HG02678 (cell line): Measurements from ENCODE around the gene OBSCN.
"Not testable (repeated sequence)": the region's sequence is repeated elsewhere in the genome, so short reads cannot be mapped to it uniquely, and the experiment has no call there.

ENCODE experiments used
- ATAC-seq: cut with Tn5 transposase; IDR thresholded peaks from one replicate; pipeline ENCODE4 v1.9.1; 2021; ENCODE audit warnings: mild to moderate bottlenecking, moderate library complexity; ENCODE audit not compliant: unreplicated experiment

OBSCN gene

DNA sequence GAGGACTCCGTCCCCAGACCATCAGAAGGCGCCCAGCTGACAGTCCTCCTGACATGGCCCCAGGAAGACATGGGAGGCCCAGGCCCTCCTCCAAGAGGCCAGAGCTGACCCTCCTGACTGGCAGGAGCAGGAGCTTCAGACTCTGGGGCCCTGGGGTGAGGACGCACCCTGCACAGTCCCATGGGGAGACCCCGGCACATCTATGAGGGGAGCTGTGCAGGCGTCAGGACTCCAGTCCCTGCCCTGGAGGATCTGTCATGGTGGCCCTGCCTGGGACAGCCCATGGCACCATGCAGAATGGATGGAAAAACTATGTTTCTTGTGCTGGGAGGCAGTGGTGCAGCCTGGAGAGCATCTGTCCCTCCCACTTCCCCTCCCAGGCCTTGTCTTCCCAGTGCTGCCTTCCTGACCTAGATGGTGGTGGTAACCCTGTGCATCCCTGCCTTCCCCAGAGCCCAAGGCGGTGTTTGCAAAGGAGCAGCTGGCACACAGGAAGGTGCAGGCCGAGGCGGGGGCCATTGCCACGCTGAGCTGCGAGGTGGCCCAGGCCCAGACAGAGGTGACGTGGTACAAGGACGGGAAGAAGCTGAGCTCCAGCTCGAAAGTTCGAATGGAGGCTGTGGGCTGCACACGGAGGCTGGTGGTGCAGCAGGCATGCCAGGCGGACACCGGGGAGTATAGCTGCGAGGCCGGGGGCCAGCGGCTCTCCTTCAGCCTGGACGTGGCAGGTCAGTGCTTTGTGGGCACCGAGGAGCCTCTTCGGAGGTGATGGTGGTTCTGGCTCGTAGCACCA is 41.9 kb downstream of the OBSCN start:
- ATAC-seq = no peak

DNA sequence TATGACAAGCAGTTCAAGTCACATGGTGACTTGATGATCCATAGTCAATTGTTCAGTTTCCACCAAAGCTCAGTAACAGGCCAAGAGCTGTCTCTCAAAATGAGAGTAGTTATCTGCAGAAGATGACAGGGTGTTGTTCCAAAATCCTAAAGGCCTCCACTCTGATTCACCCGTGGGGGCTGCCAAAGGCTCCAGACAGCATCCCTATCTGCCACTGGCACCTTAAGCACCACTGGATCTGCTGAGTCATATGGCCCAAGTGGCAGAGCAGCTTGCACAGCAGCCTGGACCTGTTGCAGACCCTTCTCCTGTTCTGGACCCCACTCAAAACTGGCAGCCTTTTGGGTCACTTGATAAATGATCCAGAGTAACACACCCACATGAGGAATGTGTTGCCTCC is 44.6 kb downstream of the OBSCN start:
- not testable (repeated sequence) for ATAC-seq

DNA sequence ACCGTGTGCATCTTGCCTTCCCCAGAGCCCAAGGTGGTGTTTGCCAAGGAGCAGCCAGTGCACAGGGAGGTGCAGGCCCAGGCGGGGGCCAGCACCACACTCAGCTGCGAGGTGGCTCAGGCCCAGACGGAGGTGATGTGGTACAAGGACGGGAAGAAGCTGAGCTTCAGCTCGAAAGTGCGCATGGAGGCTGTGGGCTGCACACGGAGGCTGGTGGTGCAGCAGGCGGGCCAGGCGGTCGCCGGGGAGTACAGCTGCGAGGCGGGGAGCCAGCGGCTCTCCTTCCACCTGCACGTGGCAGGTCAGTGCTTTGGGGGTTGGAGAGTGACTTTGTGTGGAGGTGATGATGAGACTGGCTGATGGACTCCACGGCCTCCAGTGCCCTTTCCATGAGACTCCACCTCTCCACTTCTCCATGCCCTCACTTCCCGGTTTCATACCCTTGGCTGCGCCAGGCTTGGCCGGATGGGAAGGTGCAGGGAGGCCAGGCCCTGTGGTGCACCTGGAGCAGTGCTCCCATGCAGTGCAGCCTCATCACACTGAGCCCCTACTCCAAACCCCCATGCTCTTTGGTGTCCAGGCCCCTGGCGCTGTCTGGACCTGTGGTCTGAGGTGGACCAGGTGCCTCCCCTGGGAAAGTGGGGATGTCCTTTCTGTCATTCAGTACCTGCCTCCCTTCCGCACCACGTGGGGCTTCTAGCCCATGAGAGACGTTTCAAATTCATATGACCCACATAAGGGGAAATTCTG is 49.0 kb downstream of the OBSCN start:
- no peak for ATAC-seq

DNA sequence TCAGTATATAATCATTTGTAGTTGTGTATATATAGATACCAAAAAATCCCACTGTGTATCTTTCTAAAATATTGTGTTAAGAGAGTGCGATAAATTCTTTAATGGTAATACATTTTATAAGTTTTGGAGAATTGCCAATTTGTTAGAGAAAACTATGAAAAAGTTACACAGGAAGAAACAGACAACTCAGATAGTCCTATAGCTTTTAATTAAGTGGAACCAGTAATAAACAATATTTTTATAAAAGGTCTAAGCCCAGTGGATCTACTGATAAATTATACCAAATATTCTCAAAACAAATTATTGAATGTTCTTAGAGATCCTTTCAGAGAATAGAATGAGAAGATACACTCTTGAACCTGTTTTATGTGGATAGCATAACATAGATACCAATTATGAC is 50.6 kb downstream of the OBSCN start:
- no peak for ATAC-seq

DNA sequence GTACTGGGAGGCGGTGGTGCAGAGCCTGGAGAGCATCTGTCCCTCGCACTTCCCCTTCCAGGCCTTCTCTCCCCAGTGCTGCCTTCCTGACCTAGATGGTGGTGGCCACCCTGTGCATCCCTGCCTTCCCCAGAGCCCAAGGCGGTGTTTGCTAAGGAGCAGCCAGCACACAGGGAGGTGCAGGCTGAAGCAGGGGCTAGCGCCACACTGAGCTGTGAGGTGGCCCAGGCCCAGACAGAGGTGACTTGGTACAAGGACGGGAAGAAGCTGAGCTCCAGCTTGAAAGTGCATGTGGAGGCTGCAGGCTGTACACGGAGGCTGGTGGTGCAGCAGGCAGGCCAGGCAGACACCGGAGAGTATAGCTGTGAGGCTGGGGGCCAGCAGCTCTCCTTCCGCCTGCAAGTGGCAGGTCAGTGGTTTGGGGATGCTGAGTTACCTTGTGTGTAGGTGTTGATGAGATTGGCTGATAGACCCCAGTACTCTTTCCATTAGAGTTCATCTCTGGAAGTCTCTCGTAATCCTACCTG is 51.6 kb downstream of the OBSCN start:
- no peak for ATAC-seq

DNA sequence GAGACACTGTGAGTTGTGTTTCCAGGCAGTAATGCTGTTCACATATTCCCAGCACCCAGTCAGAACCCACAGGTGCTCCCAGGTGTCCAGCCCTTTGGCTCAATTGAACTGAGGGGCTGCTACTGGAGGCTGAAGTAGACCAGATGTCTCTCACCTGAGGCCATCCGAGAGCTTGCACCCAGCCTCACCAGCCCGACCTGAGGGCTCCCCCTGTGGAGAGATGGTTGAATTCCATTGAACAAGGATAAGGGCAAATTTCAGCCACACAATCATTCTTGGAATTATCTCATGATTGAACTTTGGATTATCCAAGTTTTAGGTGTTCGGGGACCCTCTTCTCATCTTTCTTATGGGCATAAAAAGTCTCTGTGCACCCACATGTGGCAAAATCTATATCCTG is 52.1 kb downstream of the OBSCN start:
- no peak for ATAC-seq

DNA sequence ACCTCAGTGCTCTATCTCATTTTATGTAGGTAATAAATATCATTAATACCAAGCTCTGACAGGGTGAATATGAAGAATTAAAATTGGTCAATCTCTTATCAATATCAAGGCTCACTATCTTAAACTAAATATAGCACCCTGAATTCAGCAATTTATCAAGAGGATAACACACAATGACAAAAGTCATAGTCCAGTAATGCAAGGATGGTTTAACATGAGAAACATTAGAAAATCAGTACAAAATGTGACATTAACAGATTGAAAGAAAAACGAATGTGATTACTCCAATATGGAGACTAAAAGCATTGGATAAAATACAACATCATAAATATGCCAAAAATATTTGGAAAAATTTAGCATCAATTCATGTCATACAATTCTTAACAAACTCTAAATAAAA is 53.9 kb downstream of the OBSCN start:
- no peak for ATAC-seq

DNA sequence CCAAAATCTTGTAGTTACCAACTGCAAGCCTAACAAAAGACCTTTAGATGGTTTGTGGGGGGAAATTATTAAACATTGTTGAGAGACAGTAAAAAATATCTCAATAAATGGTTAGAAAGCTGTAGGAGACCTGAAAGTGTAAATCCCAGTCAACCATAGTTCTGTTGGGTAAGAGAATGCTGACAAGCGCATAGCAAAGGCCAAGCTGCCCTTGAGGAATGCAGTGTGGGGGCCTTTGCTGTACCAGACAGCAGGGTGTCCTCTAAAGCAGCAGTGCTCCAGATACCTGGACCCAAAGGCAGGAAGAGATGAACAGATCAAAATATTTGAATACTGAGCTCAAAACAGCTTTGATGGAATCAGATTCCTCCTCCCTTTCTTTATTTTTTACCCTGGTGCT is 54.6 kb downstream of the OBSCN start:
- ATAC-seq = no peak

DNA sequence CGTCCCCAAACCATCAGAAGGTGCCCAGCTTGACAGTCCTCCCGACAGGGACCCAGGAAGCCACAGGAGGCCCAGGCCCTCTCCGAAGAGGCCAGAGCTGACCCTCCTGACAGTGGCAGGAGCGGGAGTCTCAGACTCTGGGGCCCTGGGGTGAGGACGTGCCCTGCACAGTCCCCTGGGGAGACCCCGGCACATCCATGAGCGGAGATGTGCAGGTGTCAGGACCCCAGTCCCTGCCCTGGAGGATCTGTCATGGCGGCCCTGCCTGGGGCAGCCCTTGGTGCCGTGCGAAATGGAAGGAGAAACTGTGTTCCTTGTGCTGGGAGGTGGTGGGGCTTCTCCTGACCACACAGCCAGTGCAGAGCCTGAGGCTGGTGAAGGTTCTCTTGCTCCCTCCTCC is 55.8 kb downstream of the OBSCN start:
- no peak for ATAC-seq

DNA sequence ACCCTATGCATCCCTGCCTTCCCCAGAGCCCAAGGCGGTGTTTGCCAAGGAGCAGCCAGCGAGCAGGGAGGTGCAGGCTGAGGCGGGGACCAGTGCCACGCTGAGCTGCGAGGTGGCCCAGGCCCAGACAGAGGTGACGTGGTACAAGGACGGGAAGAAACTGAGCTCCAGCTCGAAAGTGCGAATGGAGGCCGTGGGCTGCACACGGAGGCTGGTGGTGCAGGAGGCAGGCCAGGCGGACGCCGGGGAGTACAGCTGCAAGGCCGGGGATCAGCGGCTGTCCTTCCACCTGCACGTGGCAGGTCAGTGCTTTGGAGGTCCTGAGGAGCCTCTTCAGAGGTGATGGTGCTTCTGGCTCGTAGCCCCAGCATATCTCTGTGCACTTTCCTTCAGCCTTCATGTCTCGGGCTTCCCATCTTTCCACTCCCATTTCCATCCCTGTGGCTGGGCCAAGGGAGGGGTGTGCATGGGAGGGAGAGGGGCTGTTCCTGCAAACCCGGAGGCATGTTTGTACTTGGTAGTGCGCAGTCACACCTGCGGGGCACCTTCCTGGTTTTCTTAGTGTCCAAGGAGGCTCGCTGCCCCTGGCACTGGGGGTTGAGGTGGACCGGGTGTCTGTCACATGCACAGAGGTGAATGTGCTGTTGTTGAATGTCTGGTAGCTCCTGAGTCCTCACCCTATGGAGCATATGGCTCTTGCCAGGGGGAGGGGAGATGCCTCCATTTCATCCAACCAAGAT is 56.4 kb downstream of the OBSCN start:
- no peak for ATAC-seq

DNA sequence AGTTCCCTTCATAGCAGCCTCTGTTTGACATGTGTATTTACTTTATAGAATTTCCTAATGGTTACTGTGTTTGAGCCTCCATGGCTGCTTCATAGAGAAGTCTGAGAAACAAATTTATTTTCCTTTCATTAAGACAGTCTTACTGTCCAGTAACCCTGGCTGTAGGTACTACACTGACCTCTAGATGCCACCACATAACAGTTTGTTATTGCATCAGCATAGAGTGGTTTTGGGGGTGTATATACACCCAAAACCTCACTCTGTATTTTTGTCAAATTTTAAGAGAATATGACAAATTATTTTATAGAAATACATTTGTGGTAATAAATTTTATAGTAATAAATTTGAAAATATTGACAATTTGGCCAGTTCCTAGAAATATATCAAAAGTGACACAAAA is 57.3 kb downstream of the OBSCN start:
- ATAC-seq = no peak

DNA sequence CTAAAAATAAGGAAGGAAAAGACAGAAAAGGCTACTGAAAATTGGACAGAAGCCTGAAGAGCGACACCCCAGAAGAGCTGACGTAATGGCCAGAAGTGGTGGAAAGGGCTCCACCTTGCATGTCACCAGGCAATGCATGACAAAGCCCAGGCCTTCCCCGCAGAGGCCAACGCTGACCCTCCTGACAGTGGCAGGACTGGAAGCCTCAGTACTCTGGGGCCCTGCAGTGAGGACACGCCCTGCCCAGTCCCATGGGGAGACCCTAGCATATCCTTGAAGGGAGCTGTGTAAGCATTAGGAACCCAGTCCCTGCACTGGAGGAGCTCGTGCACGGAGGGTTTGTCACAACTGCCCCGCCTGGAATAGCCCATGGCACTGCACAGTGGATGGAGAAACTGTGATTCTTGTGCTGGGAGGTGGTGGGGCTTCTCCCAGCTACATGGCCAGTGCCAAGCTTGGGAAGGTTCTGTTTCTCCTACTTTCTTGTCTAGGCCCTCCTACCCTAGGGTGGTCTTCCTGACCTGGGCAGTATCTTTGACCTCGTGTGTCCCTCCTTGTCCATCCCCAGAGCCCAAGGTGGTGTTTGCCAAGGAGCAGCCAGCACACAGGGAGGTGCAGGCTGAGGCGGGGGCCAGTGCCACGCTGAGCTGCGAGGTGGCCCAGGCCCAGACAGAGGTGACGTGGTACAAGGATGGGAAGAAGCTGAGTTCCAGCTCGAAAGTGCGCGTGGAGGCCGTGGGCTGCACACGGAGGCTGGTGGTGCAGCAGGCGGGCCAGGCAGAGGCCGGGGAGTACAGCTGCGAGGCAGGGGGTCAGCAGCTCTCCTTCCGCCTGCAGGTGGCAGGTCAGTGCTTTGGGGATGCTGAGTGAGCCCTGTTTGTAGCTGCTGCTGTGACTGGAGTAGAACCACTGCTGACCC is 60.4 kb downstream of the OBSCN start:
- ATAC-seq = no peak

DNA sequence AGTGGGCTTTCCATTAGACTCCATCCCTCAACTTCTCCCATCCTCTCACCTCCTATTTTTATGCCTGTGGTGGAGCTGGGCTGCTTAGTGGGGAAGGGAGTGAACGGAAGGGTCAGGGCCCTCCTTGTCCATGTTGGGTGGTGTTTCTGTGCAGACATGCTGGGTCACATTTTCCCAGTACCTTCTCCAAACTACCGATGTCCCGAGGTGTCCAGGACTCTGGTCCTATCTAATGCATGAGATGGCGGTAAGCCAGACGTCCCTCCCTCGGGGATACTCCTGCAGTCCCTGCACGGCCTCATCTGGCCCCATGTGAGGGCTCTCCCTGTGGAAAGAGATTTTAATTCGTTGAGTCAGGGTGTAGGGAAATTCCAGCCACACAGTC is 61.0 kb downstream of the OBSCN start:
- no peak for ATAC-seq

DNA sequence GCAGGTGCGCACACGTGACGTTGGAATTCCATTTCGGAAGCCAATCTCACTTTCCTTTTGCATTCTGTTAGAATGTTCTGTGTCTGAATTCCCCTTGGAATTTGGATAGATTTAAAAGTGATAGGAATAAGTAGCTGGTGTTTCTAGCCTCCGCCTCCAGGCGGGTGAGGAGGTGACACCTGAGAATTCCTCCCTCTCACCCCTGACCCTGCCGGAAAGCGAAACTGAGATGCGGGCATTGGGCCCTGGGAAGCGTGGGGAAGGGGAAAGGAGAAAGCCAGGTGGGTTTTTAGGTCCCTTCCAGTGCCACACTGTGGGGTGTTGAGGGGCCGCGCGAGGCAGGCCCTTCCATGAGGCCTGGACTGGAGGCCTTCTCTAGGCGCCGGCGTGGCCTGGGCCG is 61.6 kb downstream of the OBSCN start:
- ATAC-seq = not testable (repeated sequence)

DNA sequence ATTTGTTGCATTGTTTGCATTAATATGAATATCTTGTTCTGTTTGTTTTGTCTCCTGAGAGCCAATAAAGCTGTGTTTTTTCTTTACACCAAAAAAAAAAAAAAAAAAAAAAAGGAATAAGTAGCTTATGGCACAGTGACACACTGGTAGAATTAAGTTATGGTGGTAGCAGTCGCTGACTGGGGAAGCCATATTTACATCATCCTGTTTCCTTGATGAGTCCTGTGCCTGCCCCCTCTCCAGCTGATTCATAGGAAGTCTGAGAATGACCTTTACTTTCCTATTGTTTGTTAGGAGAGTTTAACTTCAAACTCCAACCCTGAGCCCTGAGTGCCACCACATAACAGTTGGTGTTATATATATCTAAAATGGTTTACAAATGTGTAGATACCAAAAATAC is 62.2 kb downstream of the OBSCN start:
- no peak for ATAC-seq

DNA sequence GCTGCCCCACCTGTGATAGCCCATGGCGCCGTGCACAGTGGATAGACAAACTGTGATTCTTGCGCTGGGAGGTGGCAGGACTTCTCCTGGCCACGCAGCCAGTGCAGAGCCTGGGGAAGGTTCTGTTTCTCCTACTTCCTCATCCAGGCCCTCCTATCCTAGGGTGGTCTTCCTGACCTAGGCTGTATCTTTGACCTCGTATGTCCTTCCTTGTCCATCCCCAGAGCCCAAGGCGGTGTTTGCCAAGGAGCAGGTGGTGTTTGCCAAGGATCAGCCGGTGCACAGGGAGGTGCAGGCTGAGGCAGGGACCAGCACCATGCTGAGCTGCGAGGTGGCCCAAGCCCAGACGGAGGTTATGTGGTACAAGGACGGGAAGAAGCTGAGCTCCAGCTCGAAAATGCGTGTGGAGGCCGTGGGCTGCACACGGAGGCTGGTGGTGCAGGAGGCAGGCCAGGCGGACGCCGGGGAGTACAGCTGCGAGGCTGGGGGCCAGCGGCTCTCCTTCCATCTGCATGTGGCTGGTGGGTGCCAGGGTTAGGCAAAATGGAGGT is 63.9 kb downstream of the OBSCN start:
- no peak for ATAC-seq

DNA sequence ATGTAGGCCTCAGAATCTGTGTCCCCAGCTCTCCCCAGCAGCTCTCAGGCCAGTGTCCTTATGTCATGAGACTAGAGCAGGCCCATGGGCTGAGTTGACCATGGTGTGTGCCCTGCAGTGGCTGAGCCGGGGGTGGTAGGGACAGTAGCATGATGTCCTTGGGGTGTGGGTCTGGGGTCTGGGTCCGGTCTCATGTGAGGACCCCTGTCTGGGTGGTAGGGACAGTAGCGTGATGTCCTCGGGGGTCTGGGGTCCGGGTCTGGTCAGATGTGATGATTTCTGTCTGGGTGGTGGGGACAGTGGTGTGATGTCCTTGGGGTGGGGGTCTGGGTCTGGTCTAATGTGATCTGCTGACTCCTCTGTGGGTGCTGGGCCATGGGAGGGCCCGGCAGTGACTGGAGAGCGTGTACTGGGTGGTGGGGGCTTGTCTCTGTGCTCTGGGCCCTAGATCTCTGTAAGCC is 64.5 kb downstream of the OBSCN start:
- ATAC-seq = no peak

DNA sequence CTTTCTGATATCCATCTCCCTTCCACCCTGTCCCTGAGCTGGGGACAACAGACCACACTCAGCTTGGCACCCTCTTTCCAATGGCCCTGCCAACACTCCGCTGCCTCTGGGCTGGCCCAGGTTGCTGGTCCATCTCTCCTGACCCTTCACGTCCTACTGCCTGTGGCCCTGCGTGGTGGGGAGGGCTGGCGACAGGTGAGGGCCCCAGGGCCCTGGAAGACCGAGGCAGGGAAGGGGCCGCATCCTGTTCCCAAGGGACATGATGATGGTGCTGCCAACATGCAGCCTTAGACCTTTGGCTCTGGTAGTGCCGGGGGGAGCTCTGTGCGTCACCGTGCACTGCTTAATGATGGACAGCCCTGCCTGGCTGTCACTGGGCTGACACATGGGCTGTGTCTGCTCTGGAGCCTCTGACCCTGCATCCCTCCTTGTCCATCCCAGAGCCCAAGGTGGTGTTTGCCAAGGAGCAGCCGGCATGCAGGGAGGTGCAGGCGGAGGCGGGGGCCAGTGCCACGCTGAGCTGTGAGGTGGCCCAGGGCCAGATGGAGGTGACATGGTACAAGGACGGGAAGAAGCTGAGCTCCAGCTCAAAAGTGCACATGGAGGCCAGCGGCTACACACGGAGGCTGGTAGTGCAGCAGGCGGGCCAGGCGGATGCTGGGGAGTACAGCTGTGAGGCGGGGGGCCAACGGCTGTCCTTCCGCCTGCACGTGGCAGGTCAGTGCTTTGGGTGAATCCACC is 65.2 kb downstream of the OBSCN start:
- no peak for ATAC-seq

DNA sequence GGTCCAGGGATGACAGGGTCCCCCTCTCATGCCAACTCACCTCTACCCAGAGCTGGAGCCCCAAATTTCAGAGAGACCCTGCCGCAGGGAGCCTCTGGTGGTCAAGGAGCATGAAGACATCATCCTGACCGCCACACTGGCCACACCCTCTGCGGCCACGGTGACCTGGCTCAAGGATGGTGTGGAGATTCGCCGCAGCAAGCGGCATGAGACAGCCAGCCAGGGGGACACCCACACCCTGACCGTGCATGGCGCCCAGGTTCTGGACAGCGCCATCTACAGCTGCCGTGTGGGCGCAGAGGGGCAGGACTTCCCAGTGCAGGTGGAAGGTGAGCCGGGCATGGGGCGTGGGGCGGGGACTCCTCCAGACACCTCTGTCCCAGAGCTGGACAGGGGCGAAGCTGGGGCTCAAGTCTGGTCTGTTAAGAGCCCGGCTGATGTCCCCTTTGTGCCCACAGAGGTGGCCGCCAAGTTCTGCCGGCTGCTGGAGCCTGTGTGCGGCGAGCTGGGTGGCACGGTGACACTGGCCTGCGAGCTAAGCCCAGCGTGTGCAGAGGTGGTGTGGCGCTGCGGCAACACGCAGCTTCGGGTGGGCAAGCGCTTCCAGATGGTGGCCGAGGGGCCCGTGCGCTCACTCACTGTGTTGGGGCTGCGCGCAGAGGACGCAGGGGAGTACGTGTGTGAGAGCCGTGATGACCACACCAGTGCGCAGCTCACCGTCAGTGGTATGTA is 66.0 kb downstream of the OBSCN start:
- ATAC-seq = no peak
